ENCODE results near the gene FNBP1.
"Not testable (repeated sequence)": the region's sequence is repeated elsewhere in the genome, so short reads cannot be mapped to it uniquely, and the experiment has no call there.

The FNBP1 gene

DNA sequence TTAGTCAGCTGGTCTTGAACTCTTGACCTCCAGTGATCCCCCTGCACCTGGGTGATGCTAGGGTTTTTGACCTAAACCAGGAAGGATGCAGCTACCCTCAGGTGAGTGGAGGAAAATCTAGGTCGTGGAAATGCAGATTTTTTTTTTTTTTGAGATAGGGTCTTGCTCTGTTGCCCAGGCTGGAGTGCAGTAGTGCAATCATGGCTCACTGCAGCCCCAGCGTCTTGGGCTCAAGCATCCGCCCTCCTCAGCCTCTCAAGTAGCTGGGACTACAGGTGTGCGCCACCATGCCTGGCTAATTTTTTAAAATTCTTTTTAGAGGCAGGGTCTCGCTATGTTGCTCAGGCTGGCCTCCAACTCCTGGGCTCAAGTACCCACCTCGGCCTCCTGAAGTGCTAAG is 51.9 kb downstream of the FNBP1 start:
- DNase-seq (ENCODE audit: low spot score), result not testable (repeated sequence)

DNA sequence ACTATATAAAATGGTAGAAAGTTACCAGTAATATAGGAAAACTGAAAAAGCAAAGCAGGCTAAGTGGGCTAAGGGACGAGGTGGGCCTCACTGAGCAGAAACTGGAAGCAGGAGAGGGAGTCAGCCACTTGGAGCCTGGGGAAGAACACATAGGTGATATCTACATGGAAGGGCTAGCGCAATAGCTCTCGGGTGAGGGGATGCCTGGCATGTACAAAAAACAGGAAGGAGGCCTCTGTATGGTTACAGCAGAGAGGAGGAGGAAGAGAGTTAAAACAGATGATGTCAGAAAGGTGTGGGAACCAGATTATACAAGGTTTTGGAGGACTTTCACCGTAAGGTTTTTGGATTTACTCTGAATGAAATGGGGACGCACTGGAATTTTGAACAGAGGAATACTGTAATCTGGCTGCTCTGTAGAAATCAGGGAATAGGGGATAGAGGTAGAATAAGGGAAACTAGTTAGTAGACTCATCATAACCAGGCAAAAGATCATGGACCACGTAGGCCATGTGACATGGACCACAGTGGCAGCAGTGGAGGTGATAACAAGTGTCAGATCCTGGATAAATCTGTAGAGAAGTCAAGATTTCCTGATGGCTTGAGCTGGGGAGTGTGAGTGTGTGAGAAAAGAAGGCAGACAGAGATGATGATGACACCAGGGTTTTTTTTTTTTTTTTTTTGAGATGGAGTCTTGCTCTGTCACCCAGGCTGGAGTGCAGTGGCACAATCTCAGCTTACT is 52.5 kb downstream of the FNBP1 start:
- no peak for DNase-seq (ENCODE audit: low spot score)

- peak; percentile 44 for DNase-seq (ENCODE audit: low spot score)
These were observed 53.2 kb downstream of the FNBP1 start for GRCh38 chr9:129989740-129990139.

GRCh38 chr9:129989362-129989708 is 53.7 kb downstream of the FNBP1 start:
- no peak for DNase-seq (ENCODE audit: low spot score)

DNA sequence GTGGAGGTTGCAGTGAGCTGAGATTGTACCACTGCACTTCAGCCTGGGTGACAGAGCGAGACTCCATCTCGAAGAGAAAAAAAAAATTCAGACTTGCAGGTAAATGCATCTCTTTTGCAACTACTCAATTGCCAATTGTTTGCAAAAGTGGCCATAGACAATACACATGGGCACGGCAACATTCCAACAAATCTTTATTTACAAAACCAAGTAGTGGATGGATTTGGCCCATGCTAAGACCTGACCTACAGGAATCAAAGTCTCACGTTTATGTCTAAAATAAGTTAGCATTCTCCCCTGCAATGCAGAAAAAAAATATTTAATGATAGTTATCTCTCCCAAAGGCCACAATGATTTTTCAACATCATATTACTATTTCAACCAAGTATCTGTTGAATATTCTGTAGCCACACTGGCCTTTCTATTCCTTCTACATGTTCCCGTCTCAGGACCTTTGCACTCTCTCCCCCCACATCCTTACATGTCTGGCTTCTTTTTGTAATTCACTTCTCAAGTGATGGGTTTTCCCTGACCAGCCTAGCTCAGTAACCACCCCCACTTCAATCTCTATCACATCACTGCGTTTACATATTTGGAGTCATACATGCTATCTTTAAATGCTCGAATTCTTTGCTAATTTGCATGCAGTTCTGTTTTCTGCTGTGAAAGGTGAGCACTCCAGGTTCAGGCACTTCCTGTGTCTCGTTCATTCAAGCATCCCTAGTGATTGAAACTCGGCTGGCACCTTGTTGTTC is 54.2 kb downstream of the FNBP1 start:
- DNase-seq (ENCODE audit: low spot score), result peak; percentile 18

GRCh38 chr9:129987941-129988340 is 55.0 kb downstream of the FNBP1 start:
- no peak for DNase-seq (ENCODE audit: low spot score)

DNA sequence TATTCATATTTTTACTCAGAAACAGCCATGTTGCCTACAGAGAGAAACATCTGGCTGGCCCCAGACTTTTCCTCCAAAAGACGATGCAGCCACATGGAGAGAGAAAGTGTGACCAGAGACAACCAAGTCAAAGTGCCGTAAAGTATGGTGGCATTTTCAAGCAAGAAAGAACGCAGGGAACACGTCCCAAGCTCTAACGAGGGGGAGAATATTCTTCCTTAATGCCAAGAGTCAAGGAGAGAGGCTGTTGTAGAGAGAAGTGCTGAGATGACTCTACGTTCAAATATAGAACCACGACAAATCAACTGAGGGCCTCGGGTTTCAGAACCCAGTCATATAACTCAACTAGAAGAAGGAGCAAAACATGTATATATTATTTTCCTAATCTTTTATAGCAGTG is 55.9 kb downstream of the FNBP1 start:
- no peak for DNase-seq (ENCODE audit: low spot score)

GRCh38 chr9:129984589-129984988 is 58.4 kb downstream of the FNBP1 start:
- DNase-seq (ENCODE audit: low spot score), result not testable (repeated sequence)

- no peak for DNase-seq (ENCODE audit: low spot score)
These were observed 59.1 kb downstream of the FNBP1 start for GRCh38 chr9:129983891-129984290.

DNA sequence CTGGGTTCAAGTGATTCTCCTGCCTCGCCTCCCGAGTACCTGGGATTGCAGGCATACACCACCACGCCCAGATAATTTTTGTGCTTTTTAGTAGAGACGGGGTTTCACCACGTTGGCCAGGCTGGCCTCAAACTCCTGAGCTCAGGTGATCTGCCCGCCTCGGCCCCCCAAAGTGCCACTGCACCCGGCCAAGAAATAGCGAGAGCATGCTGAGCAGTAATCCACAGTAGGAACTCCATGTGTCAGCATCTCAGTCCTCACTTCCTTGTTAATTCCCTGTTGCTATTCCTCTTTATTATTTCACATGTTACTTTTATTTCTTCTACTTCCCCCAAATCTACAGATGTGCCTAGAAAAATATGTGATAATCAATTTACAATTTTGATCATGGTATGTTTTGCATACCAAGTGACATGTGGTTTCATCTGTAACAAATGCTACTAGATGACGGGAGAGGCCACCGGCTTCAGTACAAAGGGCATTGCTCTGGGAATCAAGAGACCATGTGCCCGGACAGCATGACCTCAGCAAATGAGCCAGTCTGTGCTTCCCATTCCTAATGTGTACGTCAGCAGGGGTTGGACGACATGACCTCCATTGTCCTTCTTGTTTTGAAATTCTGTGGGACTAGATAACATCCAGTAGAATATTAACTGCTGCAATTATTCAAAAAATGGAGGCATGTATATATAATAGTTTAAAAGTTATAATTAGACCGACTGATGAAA is 61.6 kb downstream of the FNBP1 start:
- peak; percentile 67 for DNase-seq (ENCODE audit: low spot score)

GRCh38 chr9:129980224-129980623 is 62.8 kb downstream of the FNBP1 start:
- DNase-seq (ENCODE audit: low spot score), result not testable (repeated sequence)

- DNase-seq (ENCODE audit: low spot score), result no peak
These were observed 63.8 kb downstream of the FNBP1 start for GRCh38 chr9:129979071-129979745.

DNA sequence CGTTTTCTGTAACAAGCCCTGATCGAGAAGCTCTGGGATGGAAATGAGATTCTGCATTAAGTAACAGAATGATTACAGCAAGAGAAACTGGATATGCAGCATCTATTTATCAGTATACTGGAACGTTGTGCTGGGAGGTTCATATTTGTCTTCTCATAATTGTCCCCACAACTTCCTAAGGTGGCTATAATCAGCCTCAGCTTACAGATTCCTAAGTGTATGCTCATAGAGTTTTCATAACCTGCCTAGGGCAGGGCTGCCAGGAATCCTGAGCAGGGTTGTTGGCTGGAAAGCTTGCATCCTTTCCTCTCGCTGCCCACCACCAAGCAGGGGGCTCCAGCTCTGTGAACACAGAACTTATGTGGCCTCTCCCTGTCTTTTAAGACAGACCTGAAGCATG is 70.2 kb downstream of the FNBP1 start:
- DNase-seq (ENCODE audit: low spot score), result no peak

GRCh38 chr9:129968690-129969485 is 74.1 kb downstream of the FNBP1 start:
- peak; percentile 34 for DNase-seq (ENCODE audit: low spot score)

- no peak for DNase-seq (ENCODE audit: low spot score)
These were observed 77.9 kb downstream of the FNBP1 start for GRCh38 chr9:129964901-129965734.

DNA sequence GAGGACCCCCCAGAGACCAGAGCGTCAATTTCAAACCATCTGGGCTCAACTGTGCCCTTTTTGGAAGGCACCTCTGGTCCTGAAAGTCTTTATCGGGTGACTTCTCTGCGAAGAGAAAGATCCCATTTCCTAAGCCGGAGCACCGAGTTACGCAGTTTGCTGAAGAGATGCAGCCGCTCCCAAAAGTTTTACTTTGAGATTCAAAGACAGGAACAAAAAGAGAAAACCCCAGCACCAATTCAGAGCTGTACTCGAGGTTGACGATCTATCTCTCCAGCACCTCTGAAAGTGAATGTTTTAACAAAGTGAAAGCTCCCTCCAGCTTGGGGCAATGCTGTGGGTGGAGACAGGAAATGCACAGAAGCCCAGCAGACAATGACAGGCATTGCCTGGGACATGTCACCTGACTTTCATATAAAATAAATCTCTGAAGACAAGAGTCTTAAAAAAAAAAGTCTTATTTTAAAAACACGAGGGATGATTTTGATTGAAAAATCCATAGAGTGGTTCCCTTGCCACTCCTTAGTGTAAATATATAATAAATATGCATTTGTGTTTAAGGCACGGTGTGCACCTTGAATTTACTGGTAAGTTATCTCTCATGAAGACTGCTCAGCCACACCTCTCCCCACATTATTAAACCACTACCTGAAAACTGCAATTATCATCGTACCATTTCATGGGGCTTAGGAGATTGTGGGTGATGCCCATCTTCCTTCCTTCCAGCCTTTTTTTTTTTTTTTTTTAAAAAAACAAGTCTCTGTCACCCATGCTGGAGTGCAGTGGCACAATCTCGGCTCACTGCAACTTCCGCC is 79.9 kb downstream of the FNBP1 start:
- peak; percentile 56 for DNase-seq (ENCODE audit: low spot score)

GRCh38 chr9:129962451-129962864 is 80.5 kb downstream of the FNBP1 start:
- DNase-seq (ENCODE audit: low spot score), result no peak

- DNase-seq (ENCODE audit: low spot score), result no peak
These were observed 84.2 kb downstream of the FNBP1 start for GRCh38 chr9:129958796-129959195.

GRCh38 chr9:129954868-129955550 is 88.0 kb downstream of the FNBP1 start:
- no peak for DNase-seq (ENCODE audit: low spot score)

Data from kidney tubule cell (primary cell).